Measurements from ENCODE around the gene ATP10A. TPM values are rescaled to one million over a fixed set of nuclear protein-coding genes. Genes with fewer than 3 reads are reported as not detected.

Gene ATP10A
- polyA plus RNA-seq, 1 of the 3 experiments (the other 2 are of a cell fraction), result not detected

GRCh38 chr15:25859838-25860645 is 3.1 kb downstream of the ATP10A start:
- ChIA-PET CTCF (no interaction called here), POLR2A (no interaction called here)
- DNase-seq, result no peak
- Histone ChIP-seq H4K20me1 (ENCODE audit: insufficient read depth) (no peaks in the 10 kb centered on the region), H3K36me3 (replicated peaks in 1 of 2; ENCODE audit: control insufficient read depth in 1 of 2, insufficient read depth in 2 of 2, low read length in 1 of 2) (no peaks in the 10 kb centered on the region), H3K27me3 (ENCODE audit: insufficient read depth) (no peaks in the 10 kb centered on the region), H2AFZ (ENCODE audit: low read depth) (no peak overlapping the region), H3K79me2 (ENCODE audit: insufficient read depth) (no peaks in the 10 kb centered on the region), H3K4me3 (ENCODE audit: low read depth in 2 of 2, low read length in 1 of 2) (no peak overlapping the region), H3K9me2 (no peaks in the 10 kb centered on the region), H3F3A (replicated peaks; ENCODE audit: insufficient read depth) (no peaks in the 10 kb centered on the region), H3K9me3 (no peaks in the 10 kb centered on the region), H3K4me1 (ENCODE audit: control insufficient read depth in 1 of 2, insufficient read depth in 2 of 2, low read depth in 1 of 2, low read length in 1 of 2) (no peaks in the 10 kb centered on the region; a peak in 1 of 4 replicates), H3K27ac (ENCODE audit: low read depth in 2 of 2, low read length in 1 of 2) (no peak overlapping the region), H3K4me2 (no peak overlapping the region), H3K9ac (no peak overlapping the region)
- WGBS (ENCODE audit: low lambda C conversion rate), result 45% methylated on average over 11 of the region's 15 CpGs
- TF ChIP-seq ZBTB33 (IDR thresholded peaks at IDR 0.05; ENCODE audit: borderline replicate concordance, low read depth), result no peak
- TF ChIP-seq SIN3A (IDR thresholded peaks at IDR 0.05; ENCODE audit: borderline replicate concordance, low read depth, low read length), result no peak
- no peak for TF ChIP-seq REST (IDR thresholded peaks at IDR 0.05; ENCODE audit: low read depth, low read length)

- Histone ChIP-seq H4K20me1 (ENCODE audit: insufficient read depth) (no peaks in the 10 kb centered on the region), H3K4me2 (no peak overlapping the region), H3K9me2 (no peaks in the 10 kb centered on the region), H3K9me3 (no peaks in the 10 kb centered on the region), H3K79me2 (ENCODE audit: insufficient read depth) (no peaks in the 10 kb centered on the region), H3K36me3 (replicated peaks in 1 of 2; ENCODE audit: control insufficient read depth in 1 of 2, insufficient read depth in 2 of 2, low read length in 1 of 2) (no peaks in the 10 kb centered on the region), H3K27ac (ENCODE audit: low read depth in 2 of 2, low read length in 1 of 2) (no peak overlapping the region), H3K4me1 (ENCODE audit: control insufficient read depth in 1 of 2, insufficient read depth in 2 of 2, low read depth in 1 of 2, low read length in 1 of 2) (no peaks in the 10 kb centered on the region; a peak in 1 of 4 replicates), H3F3A (replicated peaks; ENCODE audit: insufficient read depth) (no peaks in the 10 kb centered on the region), H3K9ac (no peak overlapping the region), H3K27me3 (ENCODE audit: insufficient read depth) (no peaks in the 10 kb centered on the region), H2AFZ (ENCODE audit: low read depth) (no peak overlapping the region), H3K4me3 (ENCODE audit: low read depth in 2 of 2, low read length in 1 of 2) (no peak overlapping the region)
- CTCF ChIA-PET, result no interaction called here
- WGBS (ENCODE audit: low lambda C conversion rate), result 38% methylated on average over 6 of the region's 13 CpGs
- no peak for DNase-seq
- POLR2A ChIA-PET, result no interaction called here
- no peak for TF ChIP-seq RAD21 (IDR thresholded peaks at IDR 0.05; ENCODE audit: low read length)
- no peak for TF ChIP-seq USF2 (IDR thresholded peaks at IDR 0.05; ENCODE audit: borderline replicate concordance, low read depth, low read length)
- no peak for TF ChIP-seq RFX5 (IDR thresholded peaks at IDR 0.05; ENCODE audit: low read length)
- TF ChIP-seq RCOR1 (IDR thresholded peaks at IDR 0.05; ENCODE audit: low read length), result no peak
- TF ChIP-seq PBX3 (IDR thresholded peaks at IDR 0.05), result no peak
- no peak for TF ChIP-seq POLR2AphosphoS5 (IDR thresholded peaks at IDR 0.05; ENCODE audit: low read depth, low read length)
- no peak for TF ChIP-seq GATA2 (CRISPR knock-in tag; IDR thresholded peaks at IDR 0.05)
- TF ChIP-seq SMC3 (IDR thresholded peaks at IDR 0.05; ENCODE audit: low read depth, low read length), result no peak
- no peak for TF ChIP-seq FOSL2 (IDR thresholded peaks at IDR 0.05; ENCODE audit: borderline replicate concordance, low read depth)
- TF ChIP-seq RXRA (IDR thresholded peaks at IDR 0.05; ENCODE audit: borderline replicate concordance, low read depth), result no peak
- TF ChIP-seq NFIC (IDR thresholded peaks at IDR 0.05; ENCODE audit: borderline replicate concordance), result no peak
- TF ChIP-seq EZH2phosphoT487 (IDR thresholded peaks at IDR 0.05; ENCODE audit: borderline replicate concordance, low read depth), result no peak
- no peak for TF ChIP-seq FOXM1 (IDR thresholded peaks at IDR 0.05; ENCODE audit: low read depth)
- no peak for TF ChIP-seq YY1 (IDR thresholded peaks at IDR 0.05; ENCODE audit: low read depth)
- TF ChIP-seq TAF1 (IDR thresholded peaks at IDR 0.05; ENCODE audit: borderline replicate concordance, low read depth, low read length), result no peak
These were observed 4.0 kb downstream of the ATP10A start for GRCh38 chr15:25858952-25859760.
